WTC11 (cell line): ENCODE results near the gene MTCP1. TPM values are rescaled to one million over a fixed set of nuclear protein-coding genes. Genes with fewer than 3 reads are reported as not detected.

ENCODE experiments used
- ATAC-seq: fragments of 200-7000 bp; cut with Tn5 transposase; 2 replicates; pipeline ENCODE4 v1.10.0; 2021; ENCODE audit warnings: mild to moderate bottlenecking, moderate library complexity
- CTCF ChIA-PET: fragments of 300-600 bp; sonication (Branson Sonifier 250); formaldehyde crosslinking; loops from one replicate; lab custom pipeline; 2021; ENCODE audit warnings: antibody characterized with exemption; lab: Charles Lee
- POLR2A ChIA-PET: fragments of 350-600 bp; sonication (Branson Sonifier 250); formaldehyde crosslinking; loops from one replicate; lab custom pipeline; 2021; ENCODE audit warnings: antibody characterized with exemption; lab: Charles Lee
- DNase-seq: peaks from one replicate; pipeline ENCODE4 v3.0.0; 2021; ENCODE audit warnings: low spot score
- H3K27ac Mint-ChIP-seq: 2 replicates; pipeline ENCODE4 v1.8.0; 2021; ENCODE audit warnings: mixed read lengths
- H3K27me3 Mint-ChIP-seq: 2 replicates; pipeline ENCODE4 v1.8.0; 2021; ENCODE audit warnings: low read depth, mild to moderate bottlenecking, moderate library complexity, mixed read lengths
- H3K36me3 Mint-ChIP-seq: 2 replicates; pipeline ENCODE4 v1.8.0; 2021; ENCODE audit warnings: mixed read lengths
- H3K4me1 Mint-ChIP-seq: 2 replicates; pipeline ENCODE4 v1.8.0; 2022; ENCODE audit warnings: mixed read lengths
- H3K4me3 Mint-ChIP-seq: 2 replicates; pipeline ENCODE4 v1.8.0; 2021; ENCODE audit warnings: mild to moderate bottlenecking, moderate library complexity, mixed read lengths
- H3K9me3 Mint-ChIP-seq: 2 replicates; pipeline ENCODE4 v1.8.0; 2021; ENCODE audit warnings: mixed read lengths
- CDX4 ChIP-seq: fragments of 250-450 bp; sonication (Bioruptor Pico); IDR thresholded peaks from 2 replicates; pipeline ENCODE4 v1.9.0; 2021; ENCODE audit warnings: moderate library complexity, mild to moderate bottlenecking, inconsistent platforms, borderline replicate concordance
- CREB1 ChIP-seq: sonication (generic); formaldehyde crosslinking; IDR thresholded peaks from 2 replicates; pipeline ENCODE4 v1.8.0; 2023; ENCODE audit warnings: mild to moderate bottlenecking, missing genetic modification reagents
- CREM ChIP-seq: sonication (generic); formaldehyde crosslinking; IDR thresholded peaks from 2 replicates; pipeline ENCODE4 v1.8.1; 2022; ENCODE audit warnings: mild to moderate bottlenecking, missing genetic modification reagents, moderate library complexity
- E2F5 ChIP-seq: sonication (generic); formaldehyde crosslinking; IDR thresholded peaks from 2 replicates; pipeline ENCODE4 v1.8.1; 2022; ENCODE audit warnings: mild to moderate bottlenecking, moderate library complexity, missing genetic modification reagents
- ESRRA ChIP-seq: sonication (generic); formaldehyde crosslinking; IDR thresholded peaks from 2 replicates; pipeline ENCODE4 v1.8.1; 2022; ENCODE audit warnings: mild to moderate bottlenecking, missing genetic modification reagents, borderline replicate concordance
- FOXK1 ChIP-seq: sonication (generic); formaldehyde crosslinking; IDR thresholded peaks from 2 replicates; pipeline ENCODE4 v1.8.0; 2022; ENCODE audit warnings: mild to moderate bottlenecking, moderate library complexity, missing genetic modification reagents
- JUN ChIP-seq: sonication (generic); formaldehyde crosslinking; IDR thresholded peaks from 2 replicates; pipeline ENCODE4 v1.8.0; 2023; ENCODE audit warnings: mild to moderate bottlenecking, missing genetic modification reagents
- MLX ChIP-seq: sonication (generic); formaldehyde crosslinking; IDR thresholded peaks from 2 replicates; pipeline ENCODE4 v1.8.1; 2023; ENCODE audit warnings: mild to moderate bottlenecking, missing genetic modification reagents, moderate library complexity
- NFATC4 ChIP-seq: fragments of 250-450 bp; sonication (Bioruptor Pico); IDR thresholded peaks from 2 replicates; pipeline ENCODE4 v1.9.0; 2021; ENCODE audit warnings: mild to moderate bottlenecking
- NR1H2 ChIP-seq: sonication (generic); formaldehyde crosslinking; IDR thresholded peaks from 2 replicates; pipeline ENCODE4 v1.9.0; 2021; ENCODE audit warnings: mild to moderate bottlenecking, moderate library complexity, missing genetic modification reagents
- PRDM15 ChIP-seq: sonication (generic); formaldehyde crosslinking; IDR thresholded peaks from 2 replicates; pipeline ENCODE4 v1.8.0; 2022; ENCODE audit warnings: missing genetic modification reagents
- PRRX2 ChIP-seq: fragments of 250-450 bp; sonication (Bioruptor Pico); IDR thresholded peaks from 2 replicates; pipeline ENCODE4 v1.8.0; 2021; ENCODE audit warnings: mild to moderate bottlenecking
- RORB ChIP-seq: fragments of 250-450 bp; sonication (Bioruptor Pico); IDR thresholded peaks from 2 replicates; pipeline ENCODE4 v1.9.0; 2021; ENCODE audit warnings: mild to moderate bottlenecking
- SOX15 ChIP-seq: fragments of 250-450 bp; sonication (Bioruptor Pico); IDR thresholded peaks from 2 replicates; pipeline ENCODE4 v1.9.0; 2021; ENCODE audit warnings: mild to moderate bottlenecking
- USF1 ChIP-seq: sonication (generic); formaldehyde crosslinking; IDR thresholded peaks from 2 replicates; pipeline ENCODE4 v1.8.0; 2022; ENCODE audit warnings: mild to moderate bottlenecking, missing genetic modification reagents
- ZNF121 ChIP-seq: sonication (generic); formaldehyde crosslinking; IDR thresholded peaks from 2 replicates; pipeline ENCODE4 v1.8.0; 2023; ENCODE audit warnings: missing genetic modification reagents
- ZNF232 ChIP-seq: sonication (generic); formaldehyde crosslinking; IDR thresholded peaks from 2 replicates; pipeline ENCODE4 v1.8.0; 2022; ENCODE audit warnings: mild to moderate bottlenecking, missing genetic modification reagents
- ZNF281 ChIP-seq: sonication (generic); formaldehyde crosslinking; IDR thresholded peaks from 2 replicates; pipeline ENCODE4 v1.8.0; 2023; ENCODE audit warnings: mild to moderate bottlenecking, missing genetic modification reagents
- ZNF317 ChIP-seq: sonication (generic); formaldehyde crosslinking; IDR thresholded peaks from 2 replicates; pipeline ENCODE4 v1.8.1; 2023; ENCODE audit warnings: low read depth, mild to moderate bottlenecking, moderate library complexity, missing genetic modification reagents, borderline replicate concordance
- ZNF396 ChIP-seq: fragments of 250-450 bp; sonication (Bioruptor Pico); IDR thresholded peaks from 2 replicates; pipeline ENCODE4 v1.8.0; 2021; ENCODE audit warnings: mild to moderate bottlenecking, moderate library complexity, borderline replicate concordance
- ZNF423 ChIP-seq: fragments of 250-450 bp; sonication (Bioruptor Pico); IDR thresholded peaks from 2 replicates; pipeline ENCODE4 v2.1.2; 2022; ENCODE audit warnings: mild to moderate bottlenecking, moderate library complexity
- ZNF425 ChIP-seq: fragments of 250-450 bp; sonication (Bioruptor Pico); conservative IDR thresholded peaks from 2 replicates; pipeline ENCODE4 v1.9.0; 2021; ENCODE audit warnings: mild to moderate bottlenecking
- total RNA-seq: library from RNA; stranded (reverse); gene quantifications from 3 replicates; pipeline ENCODE4 v1.2.3, GENCODE V29; 2021

The MTCP1 gene
- total RNA-seq, 1 experiment from 2014 or later: 12.8 TPM

- H3K9me3 Mint-ChIP-seq: no peaks in the 10 kb centered on the region
- peaks cover 13% of the 10 kb centered on the region for H3K4me1 Mint-ChIP-seq
- H3K36me3 Mint-ChIP-seq: no peaks in the 10 kb centered on the region
- ChIA-PET CTCF (interaction anchor here (1.0 kb wide), 2 partner anchors 22 to 109 kb away, joined by 4 read pairs; no protein-coding TSS in a partner anchor), POLR2A (interaction anchor here (0.8 kb wide), 1 partner anchor 10 kb away, joined by 4 read pairs; no protein-coding TSS in a partner anchor)
- DNase-seq: peak; percentile 83
- H3K27me3 Mint-ChIP-seq: no peaks in the 10 kb centered on the region
- peak; percentile 84 for ATAC-seq
- H3K27ac Mint-ChIP-seq: peak within 1 kb of the TSS; percentile 89
- peak within 1 kb of the TSS; percentile 84 for H3K4me3 Mint-ChIP-seq
- TF ChIP-seq JUN (CRISPR knock-in tag): no peak
- TF ChIP-seq ESRRA (CRISPR knock-in tag): no peak
- no peak for TF ChIP-seq MLX (CRISPR knock-in tag)
- 0 out of 2 replicates have a peak, but pooled peaks have one; percentile 42 for TF ChIP-seq E2F5 (CRISPR knock-in tag)
- no peak for TF ChIP-seq ZNF396
- no peak for TF ChIP-seq CREM (CRISPR knock-in tag)
- TF ChIP-seq ZNF232 (CRISPR knock-in tag): no peak
- TF ChIP-seq PRRX2: no peak
- no peak for TF ChIP-seq ZNF281 (CRISPR knock-in tag)
- TF ChIP-seq RORB (CRISPR knock-in tag): no peak
- no peak for TF ChIP-seq CDX4 (CRISPR knock-in tag)
- no peak for TF ChIP-seq NR1H2
- TF ChIP-seq PRDM15: no peak
- TF ChIP-seq ZNF317 (CRISPR knock-in tag): no peak
- TF ChIP-seq SOX15: no peak
- TF ChIP-seq NFATC4 (CRISPR knock-in tag): no peak
- peak; percentile 86 for TF ChIP-seq FOXK1
- TF ChIP-seq ZNF425 (CRISPR knock-in tag): no peak
- no peak for TF ChIP-seq CREB1 (CRISPR knock-in tag)
- TF ChIP-seq ZNF121 (CRISPR knock-in tag): no peak
- TF ChIP-seq USF1: peak; percentile 67; the same call in 1 of the 2 replicates
- TF ChIP-seq ZNF423 (CRISPR knock-in tag): peak; percentile 79
Observed at GRCh38 chrX:155026727-155027508, 44.0 kb downstream of the MTCP1 start, which contains the start of gene FUNDC2. TSS of gene FUNDC2 (plus strand) at chrX:155026844. CDS start at chrX:155026939, 95 bp downstream.
